OCI-LY3 (cell line): ENCODE data around the gene CDS2.
A peak's percentile ranks its signal among the peaks of the same experiment; 100 is the strongest.

Experiments
- H2AFZ ChIP-seq: fragments of 200-600, 300-600 bp; shearing (Covaris generic); 2 replicates; pipeline ENCODE4 v1.6.0; 2014; ENCODE audit warnings: antibody characterized with exemption, low read depth, low read length
- H3K27ac ChIP-seq: fragments of 200-600, 300-600 bp; sonication (generic); 2 replicates; pipeline ENCODE4 v1.5.1; 2014; ENCODE audit warnings: mild to moderate bottlenecking, low read length, moderate library complexity, mixed read lengths
- H3K27me3 ChIP-seq: fragments of 200-600, 300-600 bp; sonication (generic); 2 replicates; pipeline ENCODE4 v1.6.1; 2014; ENCODE audit warnings: low read depth, low read length, mixed read lengths
- H3K36me3 ChIP-seq: fragments of 200-600, 300-600 bp; sonication (generic); replicated peaks from 2 replicates; pipeline ENCODE3; 2014; ENCODE audit warnings: low read depth, low read length, mixed read lengths
- H3K4me1 ChIP-seq: fragments of 300-600, 200-600 bp; sonication (generic); 2 replicates; pipeline ENCODE4 v1.6.1; 2014; ENCODE audit warnings: low read length, mixed read lengths
- H3K4me2 ChIP-seq: fragments of 200-600, 300-600 bp; sonication (generic); 2 replicates; pipeline ENCODE4 v1.6.1; 2014; ENCODE audit warnings: low read length, mixed read lengths
- H3K4me3 ChIP-seq: fragments of 300-600, 200-600 bp; sonication (generic); 2 replicates; pipeline ENCODE4 v1.5.1; 2014; ENCODE audit warnings: antibody characterized with exemption, mild to moderate bottlenecking, low read length, moderate library complexity
- H3K79me2 ChIP-seq: fragments of 300-600, 200-600 bp; shearing (Covaris generic); 2 replicates; pipeline ENCODE4 v1.6.1; 2014; ENCODE audit warnings: mild to moderate bottlenecking, low read length, mixed read lengths
- H3K9ac ChIP-seq: fragments of 300-600, 200-600 bp; shearing (Covaris generic); 2 replicates; pipeline ENCODE4 v1.6.0; 2014; ENCODE audit warnings: mild to moderate bottlenecking, low read length, moderate library complexity
- H3K9me3 ChIP-seq: fragments of 200-600, 300-600 bp; shearing (Covaris generic); 2 replicates; pipeline ENCODE4 v1.6.1; 2014; ENCODE audit warnings: low read length, mixed read lengths; ENCODE audit not compliant: insufficient read depth
- H4K20me1 ChIP-seq: fragments of 200-600, 300-600 bp; sonication (generic); 2 replicates; pipeline ENCODE4 v1.6.1; 2016; ENCODE audit warnings: low read length, mixed read lengths; ENCODE audit not compliant: insufficient read depth
- CTCF ChIP-seq: fragments of 200-600, 300-600 bp; sonication (generic); IDR thresholded peaks from 2 replicates; pipeline ENCODE4 v1.5.1; 2014; ENCODE audit warnings: antibody characterized with exemption, low read length, low read depth
- EZH2phosphoT487 ChIP-seq: fragments of 200-600 bp; shearing (Covaris generic); IDR thresholded peaks from 2 replicates; pipeline ENCODE4 v1.6.1; 2018; ENCODE audit warnings: antibody characterized with exemption, mixed run types, low read depth

CDS2 gene

GRCh38 chr20:5159928-5160327, 33.1 kb downstream of the CDS2 start:
- H3K4me3 ChIP-seq: no peak overlapping the region
- no peak overlapping the region for H3K27ac ChIP-seq
- H4K20me1 ChIP-seq: peaks cover 41% of the 10 kb centered on the region
- no peak overlapping the region for H3K9ac ChIP-seq
- peaks cover 38% of the 10 kb centered on the region for H3K4me1 ChIP-seq
- H3K9me3 ChIP-seq: peaks cover 13% of the 10 kb centered on the region; the same call in 1 of the 2 replicates
- H3K27me3 ChIP-seq: no peaks in the 10 kb centered on the region
- H3K4me2 ChIP-seq: no peak overlapping the region
- peaks cover 71% of the 10 kb centered on the region for H3K79me2 ChIP-seq
- H2AFZ ChIP-seq: no peak overlapping the region
- TF ChIP-seq CTCF (no peak), EZH2phosphoT487 (no peak)
- peaks cover 17% of the 10 kb centered on the region for H3K36me3 ChIP-seq

DNA sequence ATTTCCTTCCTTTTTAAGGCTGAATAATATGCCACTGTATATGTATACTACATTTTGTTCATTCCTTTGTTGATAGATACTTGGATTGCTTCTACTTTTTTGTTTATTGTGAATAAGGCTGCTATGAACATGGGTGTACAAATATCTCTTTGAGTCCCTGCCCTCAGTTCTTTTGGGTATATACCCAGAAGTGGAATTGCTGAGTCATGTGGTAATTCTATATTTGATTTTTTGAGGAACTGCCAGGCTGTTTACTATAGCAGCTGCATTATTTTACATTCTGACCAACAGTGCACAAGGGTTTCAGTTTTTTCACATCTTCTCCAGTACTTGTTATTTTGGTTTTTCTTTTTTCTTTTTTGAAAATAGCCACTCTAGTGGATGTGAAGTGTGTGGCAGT, 34.1 kb downstream of the CDS2 start:
- Histone ChIP-seq H3K36me3 (peaks cover 17% of the 10 kb centered on the region), H3K9me3 (peaks cover 13% of the 10 kb centered on the region; the same call in 1 of the 2 replicates), H3K4me1 (peaks cover 41% of the 10 kb centered on the region), H3K9ac (no peak overlapping the region), H3K4me3 (no peak overlapping the region), H3K4me2 (peak overlapping the region; percentile 10; the same call in 1 of the 2 replicates), H3K27ac (no peak overlapping the region), H3K27me3 (no peaks in the 10 kb centered on the region), H3K79me2 (peaks cover 72% of the 10 kb centered on the region), H2AFZ (no peak overlapping the region), H4K20me1 (peaks cover 41% of the 10 kb centered on the region)
- TF ChIP-seq CTCF (no peak), EZH2phosphoT487 (no peak)

DNA sequence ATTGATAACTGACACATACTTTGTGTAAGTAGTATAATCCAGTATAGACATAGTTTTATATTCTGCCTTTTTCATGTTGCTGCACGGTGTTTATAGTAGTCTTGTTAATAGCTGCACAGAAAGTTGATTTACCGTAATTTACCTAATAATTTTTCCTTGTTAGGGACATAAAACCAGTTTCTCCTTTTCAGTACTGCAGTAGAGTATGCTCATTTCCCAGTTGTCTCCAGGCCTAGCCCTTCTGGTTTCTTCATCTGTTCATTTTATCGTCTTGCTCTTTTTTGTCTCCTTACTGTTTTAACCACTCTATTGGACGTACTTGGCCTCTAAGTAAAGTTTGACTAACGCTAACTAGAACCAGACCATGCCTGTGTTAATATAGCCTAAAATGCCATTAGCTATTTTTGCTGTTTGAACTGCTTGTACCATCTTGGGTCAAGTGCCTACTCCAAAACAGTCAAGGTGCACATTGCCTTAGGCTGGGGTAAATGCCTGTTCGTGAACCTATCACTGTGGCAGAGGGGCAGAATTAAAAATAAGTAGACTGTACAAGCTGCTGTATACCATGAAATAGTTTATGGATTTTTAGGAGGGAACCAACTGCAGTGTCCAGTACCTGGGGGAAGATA, 34.8 kb downstream of the CDS2 start:
- TF ChIP-seq EZH2phosphoT487 (no peak), CTCF (no peak)
- H3K9ac ChIP-seq: no peak overlapping the region
- peaks cover 41% of the 10 kb centered on the region for H4K20me1 ChIP-seq
- peaks cover 13% of the 10 kb centered on the region; the same call in 1 of the 2 replicates for H3K9me3 ChIP-seq
- H3K79me2 ChIP-seq: peaks cover 72% of the 10 kb centered on the region
- H2AFZ ChIP-seq: no peak overlapping the region
- H3K4me3 ChIP-seq: no peak overlapping the region
- peaks cover 43% of the 10 kb centered on the region for H3K4me1 ChIP-seq
- no peak overlapping the region for H3K4me2 ChIP-seq
- no peaks in the 10 kb centered on the region for H3K27me3 ChIP-seq
- H3K36me3 ChIP-seq: peaks cover 17% of the 10 kb centered on the region
- H3K27ac ChIP-seq: no peak overlapping the region

DNA sequence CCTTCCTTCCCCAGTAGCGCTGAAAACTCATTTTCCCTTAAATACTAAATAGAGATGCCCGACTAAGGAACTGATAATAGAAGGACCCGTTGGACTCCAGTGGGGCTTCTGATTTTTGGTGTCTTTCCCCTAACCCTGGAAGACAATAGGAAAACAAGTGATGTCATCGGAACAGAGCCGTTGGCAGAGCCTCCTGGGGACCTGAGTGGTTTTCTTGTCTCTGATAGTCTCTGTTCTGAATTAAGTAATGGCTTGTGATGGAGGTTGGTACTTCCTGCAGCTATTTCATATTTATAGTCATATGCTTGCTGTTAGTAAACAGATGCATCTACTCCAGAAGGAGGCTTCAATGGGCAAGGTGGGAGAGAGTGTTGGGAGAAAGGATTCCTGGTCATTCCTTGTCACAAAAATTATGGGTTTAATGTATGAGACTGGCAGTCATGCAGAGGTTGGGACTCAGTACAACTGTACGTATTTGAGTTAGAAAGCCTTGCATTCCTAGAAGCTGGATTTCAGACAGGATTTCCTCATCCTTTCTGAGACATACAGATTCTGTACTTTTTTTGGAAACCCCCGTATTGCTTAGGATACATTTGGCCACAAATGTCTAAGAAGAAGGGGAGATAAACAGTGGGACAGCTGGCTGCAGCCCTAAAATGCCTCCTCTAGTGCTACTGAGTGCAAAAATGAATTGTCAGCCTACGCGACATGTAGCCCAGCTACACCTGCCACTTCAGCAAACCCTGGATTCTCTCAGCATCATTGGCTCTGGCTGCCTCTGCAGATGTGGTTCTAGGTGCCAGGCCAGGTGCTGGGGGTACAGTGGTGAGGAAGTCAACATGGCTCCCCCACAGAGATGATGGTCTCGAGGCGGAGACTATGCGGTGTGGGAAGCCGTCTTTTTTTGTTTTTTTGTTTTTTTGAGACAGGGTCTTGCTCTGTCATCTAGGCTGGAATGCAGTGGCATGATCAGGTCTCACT, 38.1 kb downstream of the CDS2 start:
- Histone ChIP-seq H3K27ac (no peak overlapping the region), H3K4me3 (no peak overlapping the region), H3K9ac (no peak overlapping the region), H3K79me2 (peaks cover 78% of the 10 kb centered on the region), H3K4me2 (no peak overlapping the region), H4K20me1 (peaks cover 67% of the 10 kb centered on the region), H3K4me1 (peaks cover 56% of the 10 kb centered on the region), H2AFZ (no peak overlapping the region), H3K27me3 (no peaks in the 10 kb centered on the region), H3K9me3 (peaks cover 13% of the 10 kb centered on the region; the same call in 1 of the 2 replicates), H3K36me3 (peaks cover 17% of the 10 kb centered on the region)
- TF ChIP-seq EZH2phosphoT487 (no peak), CTCF (no peak)
